ENCODE measurements around the gene TBL1XR1.

TBL1XR1 gene

GRCh38 chr3:177180506-177180905 is 16.8 kb downstream of the TBL1XR1 start:
- no peak overlapping the region for H3K4me3 ChIP-seq (ENCODE audit: low read length)
- no peak for DNase-seq (ENCODE audit: low read depth)
- TF ChIP-seq CTCF (conservative IDR thresholded peaks at IDR 0.05; ENCODE audit: low read length) = no peak

GRCh38 chr3:177179281-177180067 is 17.8 kb downstream of the TBL1XR1 start:
- no peak for DNase-seq (ENCODE audit: low read depth)
- TF ChIP-seq CTCF (conservative IDR thresholded peaks at IDR 0.05; ENCODE audit: low read length) = no peak
- no peak overlapping the region for H3K4me3 ChIP-seq (ENCODE audit: low read length)

GRCh38 chr3:177177749-177178221 is 19.5 kb downstream of the TBL1XR1 start:
- TF ChIP-seq CTCF (conservative IDR thresholded peaks at IDR 0.05; ENCODE audit: low read length) = no peak
- H3K4me3 ChIP-seq (ENCODE audit: low read length) = no peak overlapping the region
- no peak for DNase-seq (ENCODE audit: low read depth)

GRCh38 chr3:177174607-177175170 is 22.6 kb downstream of the TBL1XR1 start:
- H3K4me3 ChIP-seq (ENCODE audit: low read length) = no peak overlapping the region
- DNase-seq (ENCODE audit: low read depth) = no peak
- no peak for TF ChIP-seq CTCF (conservative IDR thresholded peaks at IDR 0.05; ENCODE audit: low read length)

GRCh38 chr3:177169936-177170722 is 27.2 kb downstream of the TBL1XR1 start:
- no peak overlapping the region for H3K4me3 ChIP-seq (ENCODE audit: low read length)
- DNase-seq (ENCODE audit: low read depth) = no peak
- TF ChIP-seq CTCF (conservative IDR thresholded peaks at IDR 0.05; ENCODE audit: low read length) = no peak

- DNase-seq (ENCODE audit: low read depth) = no peak
- H3K4me3 ChIP-seq (ENCODE audit: low read length) = no peak overlapping the region
Observed at GRCh38 chr3:177168431-177168830, 28.9 kb downstream of the TBL1XR1 start.

More at GRCh38 chr3:177168431-177168830, 28.9 kb downstream of the TBL1XR1 start:
- TF ChIP-seq CTCF (conservative IDR thresholded peaks at IDR 0.05; ENCODE audit: low read length) = no peak
